HepG2 (cell line): ENCODE results near the gene SLC29A1. TPM values are rescaled to one million over a fixed set of nuclear protein-coding genes. Genes with fewer than 3 reads are reported as not detected.

Source experiments
- ATF7 ChIP-seq, 2 experiments: fragments of 450-650 bp in 1 of 2; sonication (generic) in 1 of 2; formaldehyde crosslinking in 1 of 2; IDR thresholded peaks; 2 replicates each; pipeline versions ENCODE4 v1.4.0 to v1.6.1; 2016 to 2020; ENCODE audit warnings: antibody characterized with exemption in 1 of 2, mild to moderate bottlenecking in 1 of 2, missing genetic modification reagents in 1 of 2
- BRCA1 ChIP-seq: sonication (generic); formaldehyde crosslinking; IDR thresholded peaks from 2 replicates; pipeline ENCODE4 v1.4.0; 2020; ENCODE audit warnings: missing genetic modification reagents
- KMT2B ChIP-seq: IDR thresholded peaks from 2 replicates; pipeline ENCODE4 v1.6.1; 2016; ENCODE audit warnings: missing genetic modification reagents, missing compliant biosample characterization
- MTA3 ChIP-seq: sonication (generic); formaldehyde crosslinking; IDR thresholded peaks from 2 replicates; pipeline ENCODE4 v1.4.0; 2020; ENCODE audit warnings: missing genetic modification reagents
- NAIF1 ChIP-seq: sonication (generic); formaldehyde crosslinking; IDR thresholded peaks from 2 replicates; pipeline ENCODE4 v1.5.0; 2020; ENCODE audit warnings: mild to moderate bottlenecking, missing genetic modification reagents, borderline replicate concordance
- PAXIP1 ChIP-seq: sonication (generic); formaldehyde crosslinking; conservative IDR thresholded peaks from 2 replicates; pipeline ENCODE4 v1.4.0; 2020; ENCODE audit warnings: mild to moderate bottlenecking, missing genetic modification reagents, moderate library complexity
- POGK ChIP-seq: sonication (generic); formaldehyde crosslinking; conservative IDR thresholded peaks from 2 replicates; pipeline ENCODE4 v1.8.0; 2022; ENCODE audit warnings: mild to moderate bottlenecking, moderate library complexity, missing genetic modification reagents
- ZBTB46 ChIP-seq: sonication (generic); formaldehyde crosslinking; IDR thresholded peaks from 2 replicates; pipeline ENCODE4 v1.4.0; 2020; ENCODE audit warnings: mild to moderate bottlenecking, missing genetic modification reagents, borderline replicate concordance
- ZFY ChIP-seq: sonication (generic); formaldehyde crosslinking; IDR thresholded peaks from 2 replicates; pipeline ENCODE4 v1.4.0; 2020; ENCODE audit warnings: missing genetic modification reagents
- ZNF503 ChIP-seq: sonication (generic); formaldehyde crosslinking; IDR thresholded peaks from 2 replicates; pipeline ENCODE4 v1.4.0; 2020; ENCODE audit warnings: missing genetic modification reagents
- ZNF512B ChIP-seq: sonication (generic); formaldehyde crosslinking; IDR thresholded peaks from 2 replicates; pipeline ENCODE4 v1.5.1; 2020; ENCODE audit warnings: missing genetic modification reagents, mild to moderate bottlenecking, borderline replicate concordance
- ZNF761 ChIP-seq: sonication (generic); formaldehyde crosslinking; conservative IDR thresholded peaks from 2 replicates; pipeline ENCODE4 v1.4.0; 2020; ENCODE audit warnings: mild to moderate bottlenecking, missing genetic modification reagents
- ZNF792 ChIP-seq: IDR thresholded peaks from 2 replicates; pipeline ENCODE4 v1.6.1; 2016
- ZNF891 ChIP-seq: sonication (generic); formaldehyde crosslinking; IDR thresholded peaks from 2 replicates; pipeline ENCODE4 v1.5.0; 2020; ENCODE audit warnings: mild to moderate bottlenecking, missing genetic modification reagents
- polyA plus RNA-seq, 8 experiments: library from polyadenylated mRNA; depleted of rRNA in 3 of 8; stranded (reverse) in 7 of 8; unstranded in 1 of 8; fragments of >200 nt; fragmentation: Illumina TruSeq in 4 of 8; extraction: Trizol in 4 of 8; gene quantifications; 2 replicates each; pipeline versions ENCODE4 v1.2.1 to v1.2.3, GENCODE V29; 2011 to 2016; ENCODE audit warnings: low read depth in 4 of 8, missing spikeins in 1 of 8, mixed read lengths in 1 of 8; ENCODE audit not compliant: insufficient read depth in 1 of 8
- total RNA-seq, 5 experiments: library from RNA; depleted of rRNA; stranded (reverse); fragments of >200 nt; fragmentation: Illumina TruSeq; extraction: Trizol; gene quantifications; 2 replicates each; pipeline ENCODE4 v1.2.3, GENCODE V29; 2016; ENCODE audit warnings: low read depth in 1 of 5

The SLC29A1 gene
- total and polyA plus RNA-seq, 2 of the 13 experiments (the other 11 are each of a cell fraction or from before 2014, with no cell fraction given): 43.2 to 106 TPM

- TF ChIP-seq BRCA1 (no peak), ZNF792 (CRISPR knock-in tag) (no peak), ZNF891 (CRISPR knock-in tag) (no peak), ZBTB46 (CRISPR knock-in tag) (no peak), ZNF761 (no peak), ZFY (CRISPR knock-in tag) (peak; percentile 66), ZNF512B (CRISPR knock-in tag) (no peak), MTA3 (CRISPR knock-in tag) (no peak), ATF7 (IDR thresholded peaks at IDR 0.05) (no peak), ATF7 (CRISPR knock-in tag; IDR thresholded peaks at IDR 0.05) (no peak), POGK (CRISPR knock-in tag) (0 out of 2 replicates have a peak, but pooled peaks have one; percentile 34), ZNF503 (no peak), NAIF1 (CRISPR knock-in tag) (no peak), PAXIP1 (CRISPR knock-in tag) (peak; percentile 61), KMT2B (no peak)
Observed at GRCh38 chr6:44263354-44264100, 40.1 kb downstream of the SLC29A1 start (continued).
